Mesenchymal stem cell (in vitro differentiated cells and primary cell): ENCODE results near the gene IGSF9.

ENCODE experiments used
- DNase-seq: peaks from one replicate; pipeline ENCODE4 v3.0.0-alpha.2; 2013
- H2AFZ ChIP-seq: one replicate; pipeline ENCODE4 v1.6.1; 2013; ENCODE audit warnings: low read depth, mild to moderate bottlenecking, control low read depth, inconsistent platforms, low read length, moderate library complexity
- H2AK5ac ChIP-seq: 2 replicates; pipeline ENCODE4 v1.6.1; 2013; ENCODE audit warnings: low read length, moderate library complexity, mild to moderate bottlenecking, inconsistent platforms; ENCODE audit not compliant: severe bottlenecking
- H2BK120ac ChIP-seq: one replicate; pipeline ENCODE4 v1.6.1; 2013; ENCODE audit warnings: low read depth, mild to moderate bottlenecking, inconsistent platforms, low read length, moderate library complexity
- H2BK12ac ChIP-seq, 2 experiments: one replicate each; pipeline ENCODE4 v1.6.1; 2013; ENCODE audit warnings: inconsistent platforms in 2 of 2, low read length in 2 of 2, mild to moderate bottlenecking in 2 of 2, moderate library complexity in 2 of 2, control low read depth in 1 of 2
- H2BK15ac ChIP-seq: one replicate; pipeline ENCODE4 v1.6.1; 2013; ENCODE audit warnings: mild to moderate bottlenecking, low read depth, inconsistent platforms; ENCODE audit not compliant: poor library complexity, severe bottlenecking
- H2BK5ac ChIP-seq: 2 replicates; pipeline ENCODE4 v1.6.1; 2013; ENCODE audit warnings: low read depth, mild to moderate bottlenecking, low read length, control low read depth, inconsistent platforms; ENCODE audit not compliant: poor library complexity, severe bottlenecking
- H3K14ac ChIP-seq, 2 experiments: one replicate each; pipeline ENCODE4 v1.6.1; 2013; ENCODE audit warnings: inconsistent platforms in 2 of 2, low read length in 2 of 2, control low read depth in 1 of 2, mild to moderate bottlenecking in 1 of 2, moderate library complexity in 1 of 2
- H3K18ac ChIP-seq, 2 experiments: one replicate each; pipeline ENCODE4 v1.6.1; 2013; ENCODE audit warnings: inconsistent platforms in 2 of 2, low read length in 2 of 2, control low read depth in 1 of 2, low read depth in 1 of 2, mild to moderate bottlenecking in 1 of 2
- H3K23ac ChIP-seq, 2 experiments: one replicate each; pipeline ENCODE4 v1.6.1; 2013; ENCODE audit warnings: inconsistent platforms in 2 of 2, low read length in 2 of 2, mild to moderate bottlenecking in 2 of 2, moderate library complexity in 2 of 2, control low read depth in 1 of 2
- H3K27ac ChIP-seq: 2 replicates; pipeline ENCODE4 v1.5.1; 2013; ENCODE audit warnings: mild to moderate bottlenecking, moderate library complexity, low read length, control low read depth, inconsistent platforms; ENCODE audit not compliant: poor library complexity, severe bottlenecking
- H3K27me3 ChIP-seq, 2 experiments: 2 replicates each; pipeline versions ENCODE4 v1.6.1 to v1.7.0; 2013; ENCODE audit warnings: low read length in 2 of 2, mild to moderate bottlenecking in 2 of 2, moderate library complexity in 2 of 2, control low read depth in 1 of 2, inconsistent platforms in 1 of 2; ENCODE audit not compliant: control insufficient read depth in 1 of 2, insufficient read depth in 1 of 2
- H3K36me3 ChIP-seq, 2 experiments: 2 replicates each; pipeline versions ENCODE4 v1.6.1 to v1.7.0; 2013; ENCODE audit warnings: low read length in 2 of 2, control low read depth in 1 of 2, inconsistent platforms in 1 of 2, low read depth in 1 of 2, mild to moderate bottlenecking in 1 of 2; ENCODE audit not compliant: insufficient read depth in 2 of 2, control insufficient read depth in 1 of 2
- H3K4ac ChIP-seq, 2 experiments: one replicate each; pipeline ENCODE4 v1.6.1; 2013; ENCODE audit warnings: inconsistent platforms in 2 of 2, low read length in 2 of 2, mild to moderate bottlenecking in 2 of 2, moderate library complexity in 2 of 2, control low read depth in 1 of 2, low read depth in 1 of 2
- H3K4me1 ChIP-seq: 2 replicates; pipeline ENCODE4 v1.6.1; 2013; ENCODE audit warnings: low read depth, low read length, control low read depth; ENCODE audit not compliant: control insufficient read depth, insufficient read depth
- H3K4me2 ChIP-seq: 2 replicates; pipeline ENCODE4 v1.6.1; 2013; ENCODE audit warnings: low read length, mild to moderate bottlenecking, inconsistent platforms; ENCODE audit not compliant: poor library complexity, severe bottlenecking
- H3K4me3 ChIP-seq, 2 experiments: 2 replicates each; pipeline versions ENCODE4 v1.5.1 to v1.7.0; 2013; ENCODE audit warnings: low read length in 2 of 2, mild to moderate bottlenecking in 2 of 2, control low read depth in 1 of 2, low read depth in 1 of 2; ENCODE audit not compliant: insufficient read depth in 1 of 2
- H3K79me1 ChIP-seq: replicated peaks from 2 replicates; pipeline ENCODE4 v1.6.1; 2013; ENCODE audit warnings: mild to moderate bottlenecking, control low read depth, low read length, inconsistent platforms; ENCODE audit not compliant: poor library complexity, severe bottlenecking
- H3K9ac ChIP-seq: 2 replicates; pipeline ENCODE4 v1.7.0; 2013; ENCODE audit warnings: mild to moderate bottlenecking, low read length, moderate library complexity
- H3K9me3 ChIP-seq: 2 replicates; pipeline ENCODE4 v1.7.0; 2013; ENCODE audit warnings: mild to moderate bottlenecking, low read length; ENCODE audit not compliant: control insufficient read depth
- H4K8ac ChIP-seq: one replicate; pipeline ENCODE4 v1.6.1; 2013; ENCODE audit warnings: inconsistent platforms, mild to moderate bottlenecking, low read length, moderate library complexity
- H4K91ac ChIP-seq: one replicate; pipeline ENCODE4 v1.6.1; 2013; ENCODE audit warnings: mild to moderate bottlenecking, low read length, inconsistent platforms
- WGBS: methylation state at CpG from one replicate; pipeline ENCODE4 v1.1.7; 2013; ENCODE audit warnings: mixed read lengths; 5-methylcytosine and 5-hydroxymethylcytosine counted together

Gene IGSF9

GRCh38 chr1:159895286-159895685, 50.1 kb downstream of the IGSF9 start:
- Histone ChIP-seq H3K27ac (no peak overlapping the region), H3K18ac (peak overlapping the region in 1 of 2 experiments; percentile 3), H3K36me3 (no peaks in the 10 kb centered on the region), H3K4me3 (no peak overlapping the region), H3K27me3 (no peaks in the 10 kb centered on the region), H3K4ac (peak overlapping the region in 1 of 2 experiments; percentile 9), H3K23ac (no peak overlapping the region), H3K79me1 (no peaks in the 10 kb centered on the region), H3K9me3 (no peaks in the 10 kb centered on the region), H3K4me1 (peaks cover 10% of the 10 kb centered on the region), H2BK5ac (no peak overlapping the region), H4K8ac (no peak overlapping the region), H3K14ac (no peak overlapping the region), H2BK15ac (no peak overlapping the region), H2BK12ac (peak overlapping the region in 1 of 2 experiments; percentile 48), H2BK120ac (no peak overlapping the region), H4K91ac (no peak overlapping the region), H2AK5ac (no peak overlapping the region), H2AFZ (no peak overlapping the region), H3K4me2 (no peak overlapping the region), H3K9ac (no peak overlapping the region)
- 93% methylated on average over 3 of the region's 3 CpGs for WGBS
- no peak for DNase-seq

GRCh38 chr1:159892944-159893343, 52.5 kb downstream of the IGSF9 start:
- no peak overlapping the region for H2AFZ ChIP-seq
- H2BK12ac ChIP-seq: no peak overlapping the region
- H2BK120ac ChIP-seq: no peak overlapping the region
- H3K27me3 ChIP-seq: no peaks in the 10 kb centered on the region
- H3K4me1 ChIP-seq: peaks cover 4% of the 10 kb centered on the region
- H3K4me2 ChIP-seq: no peak overlapping the region
- H3K36me3 ChIP-seq: no peaks in the 10 kb centered on the region
- no peaks in the 10 kb centered on the region for H3K9me3 ChIP-seq
- H3K14ac ChIP-seq: no peak overlapping the region
- H3K27ac ChIP-seq: no peak overlapping the region
- no peak overlapping the region for H3K4me3 ChIP-seq
- 95% methylated on average over 5 of the region's 5 CpGs for WGBS
- H3K18ac ChIP-seq: no peak overlapping the region
- no peak overlapping the region for H4K91ac ChIP-seq
- no peak overlapping the region for H3K4ac ChIP-seq
- H4K8ac ChIP-seq: no peak overlapping the region
- H3K23ac ChIP-seq: no peak overlapping the region
- no peak overlapping the region for H2BK15ac ChIP-seq
- H3K79me1 ChIP-seq: no peaks in the 10 kb centered on the region
- H3K9ac ChIP-seq: no peak overlapping the region
- H2AK5ac ChIP-seq: no peak overlapping the region
- no peak for DNase-seq
- no peak overlapping the region for H2BK5ac ChIP-seq

- H4K8ac ChIP-seq: no peak overlapping the region
- peak overlapping the region; percentile 43 for H3K9ac ChIP-seq
- no peak overlapping the region for H3K23ac ChIP-seq
- H2BK12ac ChIP-seq: no peak overlapping the region
- H2AFZ ChIP-seq: no peak overlapping the region
- no peaks in the 10 kb centered on the region for H3K79me1 ChIP-seq
- no peaks in the 10 kb centered on the region for H3K27me3 ChIP-seq
- H3K4me1 ChIP-seq: peaks cover 4% of the 10 kb centered on the region
- H3K4ac ChIP-seq: no peak overlapping the region
- WGBS: 48% methylated on average over 7 of the region's 7 CpGs
- no peaks in the 10 kb centered on the region for H3K36me3 ChIP-seq
- no peak overlapping the region for H3K14ac ChIP-seq
- no peak overlapping the region for H3K18ac ChIP-seq
- no peak overlapping the region for H3K4me3 ChIP-seq
- H2BK5ac ChIP-seq: no peak overlapping the region
- no peak overlapping the region for H3K27ac ChIP-seq
- no peak overlapping the region for H3K4me2 ChIP-seq
- peak; percentile 90 for DNase-seq
- no peak overlapping the region for H4K91ac ChIP-seq
- H2BK15ac ChIP-seq: no peak overlapping the region
- H2BK120ac ChIP-seq: no peak overlapping the region
- H2AK5ac ChIP-seq: no peak overlapping the region
- H3K9me3 ChIP-seq: no peaks in the 10 kb centered on the region
Measured at GRCh38 chr1:159891275-159892157, 53.9 kb downstream of the IGSF9 start.

- WGBS: 82% methylated on average over 8 of the region's 8 CpGs
- H2AK5ac ChIP-seq: peak overlapping the region; percentile 72
- H3K9ac ChIP-seq: peak overlapping the region; percentile 64
- no peaks in the 10 kb centered on the region for H3K36me3 ChIP-seq
- H2BK12ac ChIP-seq: peak overlapping the region; percentile 54 to 87
- H3K27ac ChIP-seq: peak overlapping the region; percentile 43
- H4K8ac ChIP-seq: no peak overlapping the region
- no peak overlapping the region for H3K23ac ChIP-seq
- H3K9me3 ChIP-seq: no peaks in the 10 kb centered on the region
- H3K79me1 ChIP-seq: no peaks in the 10 kb centered on the region
- peak overlapping the region; percentile 68 to 89 for H3K18ac ChIP-seq
- H2AFZ ChIP-seq: no peak overlapping the region
- no peak overlapping the region for H3K4me2 ChIP-seq
- peak overlapping the region; percentile 77 for H2BK120ac ChIP-seq
- peak overlapping the region; percentile 33 for H2BK15ac ChIP-seq
- no peak for DNase-seq
- no peak overlapping the region for H3K14ac ChIP-seq
- H4K91ac ChIP-seq: peak overlapping the region; percentile 76
- H3K4me1 ChIP-seq: peaks cover 4% of the 10 kb centered on the region
- peak overlapping the region in 1 of 2 experiments; percentile 92 for H3K4ac ChIP-seq
- peak overlapping the region in 1 of 2 experiments; percentile 44 for H3K4me3 ChIP-seq
- no peaks in the 10 kb centered on the region for H3K27me3 ChIP-seq
- H2BK5ac ChIP-seq: no peak overlapping the region
Measured at GRCh38 chr1:159890390-159890789, 55.0 kb downstream of the IGSF9 start.
